OCI-LY1 (cell line): Measurements from ENCODE around the gene DEGS2.

Experiments used
- CTCF ChIP-seq: fragments of 200-600 bp; sonication (generic), shearing (Covaris generic); IDR thresholded peaks from 2 replicates; pipeline ENCODE4 v1.5.1; 2017; ENCODE audit warnings: mild to moderate bottlenecking, antibody characterized with exemption, low read length, moderate library complexity, mixed read lengths
- EZH2 ChIP-seq: fragments of 200-600 bp; sonication (generic), shearing (Covaris generic); IDR thresholded peaks from 2 replicates; pipeline ENCODE4 v1.8.0; 2017; ENCODE audit warnings: borderline replicate concordance, mixed run types, mild to moderate bottlenecking, antibody characterized with exemption, low read length, moderate library complexity, mixed read lengths

GRCh38 chr14:100160534-100160916, 1.1 kb upstream of the DEGS2 start:
- TF ChIP-seq CTCF (no peak), EZH2 (no peak)
